GM18868 (cell line): Measurements from ENCODE around the gene STK33.
A peak's percentile ranks its signal among the peaks of the same experiment; 100 is the strongest.

Experiments used
- ATAC-seq: cut with Tn5 transposase; IDR thresholded peaks from one replicate; pipeline ENCODE4 v1.9.1; 2021; ENCODE audit warnings: mild to moderate bottlenecking, moderate library complexity; ENCODE audit not compliant: unreplicated experiment

Gene STK33

DNA sequence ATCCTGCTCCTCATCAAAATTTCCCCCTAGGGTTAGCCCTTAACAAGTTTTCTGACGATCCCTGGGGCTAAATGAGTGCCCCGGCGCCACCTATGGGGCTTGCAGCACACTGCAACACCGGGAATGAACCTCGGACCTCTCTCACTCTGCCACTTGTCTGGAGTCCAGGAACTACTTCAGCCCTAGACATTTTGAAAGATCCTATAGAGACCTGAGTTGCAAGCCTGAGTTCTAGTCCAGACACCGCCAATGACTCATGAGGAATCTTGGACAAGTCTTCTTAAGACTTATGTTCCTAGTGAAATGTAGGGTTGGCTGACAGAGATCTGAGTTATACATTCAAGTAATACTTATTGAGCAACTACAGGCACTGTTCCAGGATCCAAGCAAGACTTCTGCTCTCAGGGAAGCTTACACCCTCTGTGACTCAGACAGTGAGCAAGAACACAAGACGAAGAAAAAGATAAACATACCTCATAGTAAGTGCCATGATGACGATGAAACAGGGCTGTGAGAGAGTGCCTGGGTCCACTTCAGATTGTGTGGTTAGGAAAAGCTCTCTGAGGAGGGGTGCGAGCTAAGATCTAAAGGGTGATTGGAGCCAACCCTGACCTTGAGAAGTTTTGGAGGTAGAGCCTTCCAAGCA is 10.2 kb upstream of the STK33 start:
- ATAC-seq: peak; percentile 88

DNA sequence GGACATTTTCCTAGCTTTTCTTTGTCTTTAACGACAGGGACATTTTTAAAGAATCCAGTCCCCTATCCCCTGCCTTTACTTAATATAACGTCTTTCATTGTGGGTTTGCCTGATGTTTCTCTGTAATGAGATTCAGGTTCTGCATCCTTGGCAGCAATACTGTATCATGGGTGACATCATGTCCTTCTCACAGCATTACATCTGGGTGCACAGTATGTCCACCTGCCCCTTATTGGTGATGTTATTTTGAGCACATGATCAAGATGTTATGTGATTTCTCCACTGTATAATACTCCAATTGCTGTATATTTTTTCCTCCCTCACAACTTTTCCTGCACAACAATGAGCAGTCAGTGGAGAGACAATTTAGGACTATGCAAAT is 9.7 kb upstream of the STK33 start:
- ATAC-seq: no peak

DNA sequence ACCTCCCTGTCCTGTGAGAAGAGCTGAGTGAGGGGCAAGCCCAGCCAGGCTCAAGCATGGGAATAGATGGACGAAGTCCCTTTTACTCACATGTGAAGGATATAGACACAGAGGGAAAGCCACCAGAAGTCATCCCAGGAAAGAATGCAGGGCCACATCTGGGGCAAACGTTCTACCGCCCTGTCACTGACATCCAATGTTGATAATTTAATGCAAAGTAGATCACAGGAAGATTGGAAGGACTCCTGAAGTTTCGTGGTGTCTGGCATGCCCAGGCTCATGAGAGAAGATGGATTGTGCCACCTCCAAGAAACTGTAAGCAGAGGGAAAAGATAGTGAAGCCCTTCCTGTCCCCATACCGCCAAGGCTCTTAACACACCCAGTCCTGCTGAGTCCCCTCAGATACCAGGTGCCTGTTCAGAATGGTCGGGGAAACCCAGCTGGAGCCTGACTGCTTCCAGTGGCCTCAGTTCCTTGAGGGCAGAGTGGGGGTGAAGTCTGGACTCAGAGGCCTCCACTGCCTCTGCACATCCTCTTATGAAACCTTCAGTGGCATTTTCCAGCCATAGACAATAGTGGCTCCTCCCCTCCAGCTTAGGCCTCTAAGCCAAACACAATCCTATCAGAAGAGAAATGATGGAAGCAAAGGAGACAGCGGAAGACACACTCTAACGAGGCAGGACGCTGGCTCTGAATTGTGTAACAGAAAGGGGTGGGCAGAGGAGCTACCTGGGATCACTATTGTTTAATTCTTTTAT is 7.5 kb upstream of the STK33 start:
- ATAC-seq: no peak

DNA sequence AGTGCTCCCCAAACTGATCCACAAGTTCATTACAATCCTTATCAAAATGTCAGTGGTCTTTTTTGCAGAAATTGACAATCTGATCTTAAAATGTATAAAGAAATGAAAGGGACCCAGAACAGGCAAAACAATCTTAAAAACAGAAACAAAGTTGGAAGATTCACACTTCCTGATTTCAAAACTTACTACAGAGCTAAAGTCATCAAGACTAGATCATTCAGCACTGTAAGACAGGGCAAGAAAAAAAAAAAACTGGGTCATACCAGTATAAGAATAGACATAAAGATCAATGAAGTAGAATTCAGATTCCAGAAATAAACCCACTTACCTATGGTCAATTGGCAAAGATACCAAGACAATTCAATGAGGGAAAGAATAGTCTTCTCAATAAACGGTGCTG is 4.5 kb upstream of the STK33 start:
- ATAC-seq: no peak

DNA sequence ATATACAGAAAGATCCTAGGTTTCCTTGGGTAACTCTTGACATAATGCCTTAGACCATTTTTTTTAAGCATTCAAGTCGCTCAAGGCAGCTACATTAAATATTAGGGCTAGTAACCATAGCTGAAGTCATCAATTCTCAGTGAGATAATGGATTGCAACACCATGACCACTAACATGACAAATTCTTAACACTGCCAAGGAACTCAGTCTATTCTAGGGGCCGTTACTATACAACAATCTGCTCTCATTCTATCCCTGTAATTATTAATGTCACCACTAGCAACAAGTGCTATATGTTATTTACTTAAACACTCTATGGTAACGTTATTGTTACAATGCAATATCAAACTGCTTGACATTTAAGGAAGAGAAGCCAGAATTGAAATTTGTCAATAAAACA is 3.2 kb upstream of the STK33 start:
- ATAC-seq: no peak

DNA sequence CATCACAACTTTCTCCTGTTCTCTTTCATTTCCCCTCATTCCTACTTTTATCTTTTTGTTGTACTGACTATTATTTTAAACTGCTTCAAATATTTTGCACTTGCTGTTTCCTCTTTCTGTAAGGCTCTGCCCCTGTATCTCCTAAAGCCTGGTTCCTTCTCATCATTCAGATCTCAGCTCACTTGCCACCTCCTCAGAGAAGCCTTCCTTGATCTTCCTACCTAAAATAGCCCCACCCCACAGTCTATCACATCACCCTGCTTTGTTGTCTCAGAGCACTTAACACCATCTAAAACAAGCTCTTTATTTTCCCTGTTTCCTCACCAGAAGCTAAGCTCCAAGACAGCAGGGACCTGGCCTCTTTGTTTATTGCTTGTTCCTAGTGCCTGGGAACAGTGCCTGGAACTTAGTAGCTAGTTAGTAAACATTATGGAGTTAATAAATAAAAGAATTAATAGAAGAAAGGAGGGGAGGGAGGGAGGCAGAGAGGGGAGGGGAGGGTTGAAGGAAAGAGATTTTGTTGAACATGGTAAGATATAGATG is 2.5 kb upstream of the STK33 start:
- ATAC-seq: no peak

DNA sequence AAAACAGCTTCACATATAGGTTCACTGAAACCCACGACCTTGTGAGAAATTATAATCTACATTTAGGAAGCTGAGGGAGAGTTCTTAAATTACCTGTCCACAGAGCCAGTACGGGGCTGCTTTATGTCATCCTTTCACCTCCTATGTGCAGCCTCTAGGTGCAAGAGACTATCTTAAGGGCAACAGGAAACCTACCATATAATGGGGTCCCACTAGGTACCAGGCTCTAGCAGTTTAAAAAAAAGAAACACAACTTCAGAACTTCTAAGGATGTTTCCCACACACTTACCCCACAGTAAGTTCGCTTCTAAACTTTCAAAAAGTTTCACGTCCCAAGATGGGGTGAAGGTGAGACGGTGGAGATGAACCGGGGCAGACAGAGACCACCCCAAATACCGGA is 573 bp downstream of the STK33 start:
- ATAC-seq: peak; percentile 21

DNA sequence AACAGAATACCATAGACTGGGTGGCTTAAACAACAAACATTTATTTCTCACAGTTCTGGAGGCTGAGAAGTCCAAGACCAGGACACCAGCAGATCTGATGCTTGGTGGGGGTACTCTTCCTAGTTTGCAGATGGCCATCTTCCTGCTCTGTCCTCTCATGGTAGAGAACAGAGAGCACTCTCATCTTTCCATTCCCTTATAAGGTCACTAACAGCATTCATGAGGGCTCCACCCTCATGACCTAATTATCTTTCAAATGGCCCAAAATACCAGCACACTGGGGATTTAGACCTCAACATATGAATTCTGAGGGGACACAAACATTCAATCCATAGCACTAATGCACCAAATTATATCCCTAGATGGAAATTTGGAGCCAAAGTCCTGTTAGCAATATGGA is 6.1 kb downstream of the STK33 start:
- no peak for ATAC-seq

DNA sequence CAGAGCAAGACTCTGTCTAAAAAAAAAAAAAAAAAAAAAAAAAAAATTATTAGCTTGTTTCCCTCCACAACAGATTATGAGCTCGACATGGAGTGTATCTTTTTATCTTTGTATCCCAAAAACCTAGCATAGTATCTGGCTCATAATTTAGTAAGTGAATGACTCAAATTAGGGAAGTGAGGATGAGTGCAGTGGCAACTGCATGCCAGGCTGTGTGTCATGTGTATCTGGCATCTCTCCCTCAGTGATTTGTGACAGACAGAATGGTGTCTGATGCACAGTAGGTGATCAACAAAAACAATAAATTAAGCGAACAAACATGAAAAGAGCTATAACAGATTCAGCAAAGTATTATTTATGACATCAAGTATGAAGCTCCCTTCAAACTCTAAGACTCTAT is 7.2 kb downstream of the STK33 start:
- no peak for ATAC-seq

DNA sequence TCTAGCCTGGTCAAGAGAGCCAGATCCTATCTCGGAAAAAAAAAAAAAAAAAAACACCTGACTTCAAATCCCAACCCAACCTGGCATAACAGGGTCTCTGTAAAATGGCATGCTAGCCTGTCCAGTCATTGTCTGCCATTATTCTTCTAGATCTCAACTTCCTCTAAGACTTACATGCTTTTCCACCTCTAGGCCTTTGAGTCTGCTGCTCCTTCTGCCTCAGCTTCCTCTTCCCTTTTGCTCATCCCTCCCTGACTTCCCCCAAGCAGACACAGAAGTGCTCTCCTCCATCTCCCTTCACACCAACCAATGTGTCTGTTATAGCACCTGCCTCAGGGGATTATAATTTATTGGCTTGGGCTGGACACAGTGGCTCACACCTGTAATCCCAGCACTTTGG is 7.8 kb downstream of the STK33 start:
- ATAC-seq: no peak

DNA sequence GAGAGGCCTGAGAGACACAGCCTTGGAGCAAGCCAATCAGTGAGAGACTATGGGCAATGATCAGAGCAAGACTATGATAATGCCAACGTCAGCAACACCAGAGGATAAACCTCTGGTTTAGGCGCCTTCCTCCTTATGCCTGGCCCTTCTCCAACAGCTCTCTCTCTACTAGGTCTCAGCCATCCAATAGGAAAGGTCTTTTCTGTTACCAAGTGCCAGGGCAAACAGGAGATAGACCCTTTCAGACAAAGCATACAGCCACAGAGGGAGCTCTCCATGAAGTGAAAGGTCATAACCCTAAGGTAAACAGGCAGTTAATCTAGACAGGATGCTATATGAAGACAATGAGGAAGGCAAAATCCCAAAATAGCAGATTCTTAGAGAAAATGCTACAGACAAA is 9.5 kb downstream of the STK33 start:
- no peak for ATAC-seq

DNA sequence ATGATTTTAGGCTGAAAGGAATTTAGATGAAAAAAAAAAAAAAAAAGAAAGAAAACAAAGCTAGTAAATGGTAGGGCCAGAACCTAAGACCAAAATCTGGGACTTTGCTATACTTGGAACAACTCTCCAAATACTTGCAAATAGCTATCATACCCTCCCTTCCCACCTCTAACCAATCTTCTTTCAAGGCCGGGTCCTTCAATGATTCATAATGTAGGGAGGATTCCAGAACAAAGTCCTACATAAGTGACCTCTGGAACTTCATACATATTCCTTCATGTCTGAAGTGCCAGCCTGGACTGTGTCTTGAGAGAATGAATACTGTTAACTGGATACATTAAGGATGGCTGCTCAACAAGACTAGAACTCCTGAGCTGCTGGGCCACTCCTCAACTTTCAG is 9.9 kb downstream of the STK33 start:
- no peak for ATAC-seq

DNA sequence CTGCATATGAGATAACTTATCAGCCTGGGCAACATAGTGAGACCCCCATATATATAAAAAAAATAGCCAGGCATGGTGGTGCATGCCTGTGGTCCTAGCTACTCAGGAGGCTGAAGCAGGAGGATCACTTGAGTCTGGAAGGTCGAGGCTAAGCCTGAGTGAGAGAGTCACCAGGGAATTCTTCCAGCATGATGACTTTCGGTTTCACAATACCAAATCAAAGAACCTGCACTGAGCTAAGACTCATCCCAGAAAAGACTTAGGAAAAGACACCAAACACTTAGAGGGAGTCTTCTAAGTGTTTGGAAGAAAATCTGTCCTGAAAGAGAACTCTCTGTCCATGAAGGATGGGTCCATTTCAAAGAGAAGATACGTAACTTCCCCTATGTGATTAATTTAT is 12.7 kb downstream of the STK33 start:
- no peak for ATAC-seq

DNA sequence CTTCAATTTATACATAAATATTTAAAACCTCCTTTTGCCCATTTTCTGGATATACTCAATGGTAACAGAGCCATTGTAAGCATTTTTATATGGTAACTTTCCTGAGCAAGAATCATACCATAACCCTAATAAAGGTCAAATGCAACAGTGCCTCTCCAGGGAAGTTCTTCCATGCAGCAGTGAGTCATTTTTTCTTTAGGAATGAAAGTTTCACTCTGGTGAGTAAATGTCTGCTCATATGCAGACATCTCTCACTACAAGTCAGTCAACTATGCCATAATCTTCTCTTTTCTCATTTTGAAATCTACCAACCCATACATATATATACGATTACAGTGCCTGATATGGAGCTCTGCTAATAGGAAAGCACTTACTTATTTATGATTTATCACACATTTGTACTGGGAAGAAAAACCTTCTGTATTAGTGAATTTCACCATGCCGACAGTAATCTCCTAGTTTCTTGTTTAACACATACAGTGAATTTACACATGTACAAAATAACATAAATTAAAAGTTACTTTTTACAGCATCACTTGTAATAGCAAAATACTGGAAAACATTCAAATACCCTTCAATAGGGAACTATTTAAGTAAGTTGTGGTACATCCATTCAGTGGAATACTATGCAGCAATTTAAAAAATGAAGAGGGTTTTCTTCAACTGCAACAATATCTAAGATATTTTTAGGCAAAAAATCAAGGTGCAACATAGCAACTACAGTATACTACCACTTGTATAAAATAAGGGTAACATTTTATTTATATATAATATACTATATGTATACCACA is 16.0 kb downstream of the STK33 start:
- ATAC-seq: no peak

DNA sequence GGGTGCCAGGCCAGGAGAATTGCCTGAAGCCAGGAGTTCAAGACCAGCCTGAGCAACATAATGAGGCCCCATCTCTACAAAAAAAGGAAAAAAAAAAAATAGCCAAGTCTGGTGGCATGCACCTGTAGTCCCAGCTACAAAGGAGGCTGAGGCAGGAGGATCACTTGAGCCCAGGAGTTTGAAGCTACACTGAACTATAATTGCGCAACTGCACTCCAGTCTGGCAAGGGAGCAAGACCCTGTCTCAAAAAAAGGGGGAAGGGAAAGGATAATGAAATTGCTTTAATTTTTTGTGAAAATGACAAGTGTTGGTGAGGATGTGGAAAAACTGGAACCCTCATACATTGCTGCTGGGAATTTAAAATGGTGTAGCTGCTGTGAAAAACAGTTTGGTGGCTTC is 19.2 kb downstream of the STK33 start:
- no peak for ATAC-seq

DNA sequence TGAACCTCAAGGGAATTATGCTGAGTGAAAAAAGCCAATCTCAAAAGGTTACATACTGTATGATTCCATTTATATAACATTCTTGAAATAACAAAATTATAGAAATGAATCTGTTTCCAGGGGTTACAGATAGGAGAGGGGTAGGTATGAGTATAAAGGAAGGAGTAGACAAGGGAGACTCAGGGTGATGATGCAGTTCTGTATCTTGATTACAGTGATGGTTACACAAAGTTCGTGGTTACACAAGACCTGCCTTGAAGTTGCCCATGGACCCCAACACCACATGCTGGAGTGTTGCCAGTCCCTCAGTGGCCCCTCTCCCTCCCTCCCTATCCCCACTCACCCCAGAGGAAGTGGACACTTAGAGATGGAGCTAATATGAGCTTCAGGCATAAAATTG is 20.3 kb downstream of the STK33 start:
- no peak for ATAC-seq

DNA sequence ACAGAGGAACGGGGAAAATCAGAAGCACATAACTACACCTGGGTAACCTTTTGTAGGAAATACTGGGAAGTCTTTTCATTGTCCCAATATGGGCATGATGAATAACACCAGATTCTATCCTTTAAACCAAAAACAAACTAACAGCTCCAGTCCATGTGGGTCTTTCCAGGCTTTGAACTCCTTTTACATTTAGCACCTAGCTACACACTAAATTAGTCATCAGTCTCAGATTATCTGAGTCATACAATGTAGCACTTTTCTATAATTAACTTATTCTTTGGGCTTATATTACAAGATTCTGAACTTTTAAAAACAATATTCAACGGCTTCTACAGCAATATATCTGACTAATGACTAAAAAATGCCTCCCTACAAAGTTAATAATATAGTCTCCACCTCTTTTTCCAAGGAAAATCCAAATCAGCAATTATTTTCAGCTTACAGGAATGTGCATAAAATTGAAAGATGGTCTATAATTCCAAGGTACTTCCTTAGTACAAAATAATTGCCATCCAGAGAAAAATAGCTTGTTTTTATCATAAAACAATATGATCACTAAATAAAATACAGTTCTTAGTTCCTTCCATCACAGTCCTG is 26.3 kb downstream of the STK33 start:
- peak; percentile 84 for ATAC-seq

DNA sequence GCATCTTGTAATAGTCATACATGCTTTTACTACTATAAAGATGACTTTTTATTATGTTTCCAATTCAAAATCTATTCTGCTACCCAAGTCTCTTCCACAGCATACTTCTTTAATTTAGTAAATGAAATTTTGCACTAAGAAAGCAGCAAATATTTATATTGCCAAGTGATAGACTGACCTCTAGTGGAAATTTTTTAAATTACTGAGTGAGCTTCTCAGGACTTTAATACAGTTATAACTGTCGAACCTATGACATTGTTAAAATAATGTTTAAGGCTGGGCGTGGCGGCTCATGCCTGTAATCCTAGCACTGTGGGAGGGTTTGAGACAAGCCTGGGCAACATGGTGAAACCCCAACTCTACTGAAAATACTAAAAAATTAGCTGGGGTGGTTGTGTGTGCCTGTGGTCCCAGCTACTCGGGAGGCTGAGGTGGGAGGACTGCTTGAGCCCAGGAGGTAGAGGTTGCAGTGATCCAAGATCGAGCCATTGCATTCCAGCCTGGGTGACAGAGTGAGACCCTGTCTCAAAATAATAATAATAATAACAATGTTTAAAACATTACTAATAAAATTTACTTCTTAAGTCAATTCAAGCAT is 27.3 kb downstream of the STK33 start:
- no peak for ATAC-seq

DNA sequence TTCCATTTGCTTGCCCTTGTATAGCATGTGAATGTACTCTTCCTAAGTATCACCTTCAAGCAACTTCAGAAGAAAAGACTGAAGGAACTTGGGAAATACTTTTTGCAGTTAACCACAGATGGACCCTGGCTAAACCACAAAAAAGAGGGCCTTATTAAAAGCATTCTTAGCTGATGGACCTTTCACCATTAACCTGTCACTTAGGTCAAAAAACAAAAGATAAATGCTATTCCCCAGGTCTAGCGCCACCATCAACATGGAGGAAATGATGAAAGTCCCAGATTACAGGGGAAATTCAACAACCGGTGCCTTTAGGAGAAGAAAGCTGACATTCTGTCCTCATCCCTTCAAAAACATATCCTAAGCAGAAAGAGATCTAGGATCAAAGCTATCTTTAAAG is 29.5 kb downstream of the STK33 start:
- ATAC-seq: no peak

DNA sequence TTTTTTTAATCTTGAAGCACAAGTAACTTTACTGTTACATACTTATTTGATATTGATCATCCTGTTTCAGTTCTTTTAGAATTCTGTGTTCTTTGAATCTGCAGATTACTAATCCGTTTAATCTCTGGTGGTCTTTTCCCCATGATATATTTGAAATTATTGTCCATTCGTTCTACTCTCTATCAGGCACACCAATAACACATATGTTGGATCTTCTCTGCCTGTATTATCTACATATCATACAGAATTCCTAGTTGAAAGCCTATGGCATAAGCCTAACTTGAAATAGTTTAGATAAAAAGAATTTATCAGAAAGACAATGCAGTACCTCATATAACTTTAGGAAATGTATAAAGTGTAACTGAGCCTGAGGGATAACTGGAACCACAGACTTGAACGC is 32.6 kb downstream of the STK33 start:
- no peak for ATAC-seq

DNA sequence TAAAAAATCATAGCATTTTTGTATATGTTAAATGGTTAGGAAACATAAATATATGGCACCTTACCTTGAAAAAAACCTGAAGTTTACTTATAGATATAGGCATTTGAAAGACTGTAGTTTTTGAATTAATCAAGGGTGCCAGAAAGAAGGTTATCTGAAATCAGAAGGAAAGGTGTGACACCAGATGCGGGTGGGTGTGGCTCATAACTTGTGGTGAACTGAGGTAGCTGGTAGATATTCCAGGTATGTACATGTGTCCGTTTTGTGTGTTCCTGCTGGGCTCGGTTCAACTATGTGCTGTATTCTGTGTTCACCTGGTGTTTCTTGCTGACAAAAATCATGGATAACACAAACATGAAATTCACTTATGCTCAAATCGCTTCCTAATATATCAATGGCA is 35.6 kb downstream of the STK33 start:
- no peak for ATAC-seq
